Keratinocyte (primary cell): Measurements from ENCODE around the gene MEFV.

Experiments
- EZH2 ChIP-seq: IDR thresholded peaks from one replicate; pipeline ENCODE4 v1.6.1; 2012; ENCODE audit warnings: inconsistent platforms, mild to moderate bottlenecking, low read length, moderate library complexity
- TF ChIP-seq, protein P1 (sequence below), 3 experiments: IDR thresholded peaks in 1 of 3; conservative IDR thresholded peaks in 1 of 3; optimal IDR thresholded peaks in 1 of 3; 2 replicates in 2 of 3; 3 replicates in 1 of 3; pipeline versions ENCODE3 to v1.5.1; 2011; ENCODE audit warnings: low read length in 3 of 3, mild to moderate bottlenecking in 3 of 3, moderate library complexity in 2 of 3, control low read depth in 1 of 3, inconsistent platforms in 1 of 3; ENCODE audit not compliant: insufficient read depth in 2 of 3; ENCODE audit errors: extremely low read depth in 1 of 3

DNA sequence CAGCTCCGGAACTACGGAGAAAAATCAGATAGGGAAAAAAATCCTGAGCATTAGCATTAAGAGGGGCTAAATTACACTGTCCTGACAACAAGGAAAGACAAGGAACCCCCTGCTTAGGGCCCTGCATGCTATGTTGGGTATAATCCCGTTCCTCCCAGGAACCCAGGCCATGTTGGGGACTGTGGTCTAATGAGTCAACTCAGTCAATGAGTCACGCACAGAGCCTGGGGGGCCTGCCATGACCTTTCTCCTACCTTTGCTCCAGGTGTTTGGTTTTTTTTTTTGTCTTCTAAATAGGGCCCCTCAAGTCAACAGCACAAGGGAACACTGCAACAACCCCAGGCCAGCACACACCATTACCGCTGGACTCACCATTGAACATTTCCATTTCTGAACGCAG, 12.6 kb downstream of the MEFV start:
- no peak for TF ChIP-seq EZH2
- TF ChIP-seq, protein P1, sequence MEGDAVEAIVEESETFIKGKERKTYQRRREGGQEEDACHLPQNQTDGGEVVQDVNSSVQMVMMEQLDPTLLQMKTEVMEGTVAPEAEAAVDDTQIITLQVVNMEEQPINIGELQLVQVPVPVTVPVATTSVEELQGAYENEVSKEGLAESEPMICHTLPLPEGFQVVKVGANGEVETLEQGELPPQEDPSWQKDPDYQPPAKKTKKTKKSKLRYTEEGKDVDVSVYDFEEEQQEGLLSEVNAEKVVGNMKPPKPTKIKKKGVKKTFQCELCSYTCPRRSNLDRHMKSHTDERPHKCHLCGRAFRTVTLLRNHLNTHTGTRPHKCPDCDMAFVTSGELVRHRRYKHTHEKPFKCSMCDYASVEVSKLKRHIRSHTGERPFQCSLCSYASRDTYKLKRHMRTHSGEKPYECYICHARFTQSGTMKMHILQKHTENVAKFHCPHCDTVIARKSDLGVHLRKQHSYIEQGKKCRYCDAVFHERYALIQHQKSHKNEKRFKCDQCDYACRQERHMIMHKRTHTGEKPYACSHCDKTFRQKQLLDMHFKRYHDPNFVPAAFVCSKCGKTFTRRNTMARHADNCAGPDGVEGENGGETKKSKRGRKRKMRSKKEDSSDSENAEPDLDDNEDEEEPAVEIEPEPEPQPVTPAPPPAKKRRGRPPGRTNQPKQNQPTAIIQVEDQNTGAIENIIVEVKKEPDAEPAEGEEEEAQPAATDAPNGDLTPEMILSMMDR (optimal IDR thresholded peaks at IDR 0.05 in 1 of 3, IDR thresholded peaks at IDR 0.05 in 1 of 3, conservative IDR thresholded peaks at IDR 0.05 in 1 of 3; ENCODE audit: extremely low read depth in 1 of 3, insufficient read depth in 2 of 3, low read length in 3 of 3) = no peak
